MG63 (cell line): ENCODE measurements around the gene LRRC55. TPM values are rescaled to one million over a fixed set of nuclear protein-coding genes. Genes with fewer than 3 reads are reported as not detected.
"Not testable (repeated sequence)": the region's sequence is repeated elsewhere in the genome, so short reads cannot be mapped to it uniquely, and the experiment has no call there.

Experiments
- DNase-seq: peaks from one replicate; pipeline ENCODE4 v3.0.0-alpha.2; 2020
- H3K27me3 ChIP-seq: fragments of 250-450 bp; sonication (Bioruptor Pico); 2 replicates; pipeline ENCODE4 v1.5.1; 2020; ENCODE audit warnings: mild to moderate bottlenecking, moderate library complexity
- H3K36me3 ChIP-seq: fragments of 250-450 bp; sonication (Bioruptor Pico); 2 replicates; pipeline ENCODE4 v1.5.1; 2020; ENCODE audit warnings: mild to moderate bottlenecking, moderate library complexity
- H3K4me3 ChIP-seq: fragments of 250-450 bp; sonication (Bioruptor Pico); 2 replicates; pipeline ENCODE4 v1.5.1; 2020; ENCODE audit warnings: mild to moderate bottlenecking, moderate library complexity
- H3K9me3 ChIP-seq: fragments of 250-450 bp; sonication (Bioruptor Pico); 2 replicates; pipeline ENCODE4 v1.5.1; 2020; ENCODE audit warnings: mild to moderate bottlenecking, moderate library complexity
- total RNA-seq: library from RNA; depleted of rRNA; stranded (reverse); fragments of >200 nt; shearing (Covaris generic); gene quantifications from 2 replicates; pipeline ENCODE4 v1.2.3, GENCODE V29; 2014; ENCODE audit warnings: low replicate concordance

The LRRC55 gene
- total RNA-seq, 1 experiment from 2014 or later: not detected

DNA sequence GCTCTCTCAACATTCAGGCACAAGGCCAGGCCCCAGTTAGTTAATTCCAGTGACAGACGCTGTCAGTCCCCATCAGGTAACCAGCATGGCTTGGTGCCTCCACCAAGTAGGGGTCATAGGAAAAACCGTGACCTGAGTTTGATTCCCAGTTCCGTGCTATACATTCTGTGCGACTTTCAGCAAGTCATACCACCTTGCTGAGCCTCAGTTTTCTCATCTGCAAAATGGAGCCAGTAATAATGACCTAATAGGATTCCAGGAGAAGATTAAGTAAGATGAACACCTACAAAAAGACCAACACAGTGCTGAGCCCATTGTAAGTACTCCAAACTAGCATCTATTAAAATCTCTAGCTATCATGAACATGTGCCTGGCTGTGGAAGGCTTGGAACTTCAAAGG lies 24.8 kb upstream of the LRRC55 start:
- Histone ChIP-seq H3K27me3 (no peaks in the 10 kb centered on the region), H3K4me3 (no peak overlapping the region), H3K9me3 (no peaks in the 10 kb centered on the region), H3K36me3 (no peaks in the 10 kb centered on the region)
- DNase-seq: no peak

DNA sequence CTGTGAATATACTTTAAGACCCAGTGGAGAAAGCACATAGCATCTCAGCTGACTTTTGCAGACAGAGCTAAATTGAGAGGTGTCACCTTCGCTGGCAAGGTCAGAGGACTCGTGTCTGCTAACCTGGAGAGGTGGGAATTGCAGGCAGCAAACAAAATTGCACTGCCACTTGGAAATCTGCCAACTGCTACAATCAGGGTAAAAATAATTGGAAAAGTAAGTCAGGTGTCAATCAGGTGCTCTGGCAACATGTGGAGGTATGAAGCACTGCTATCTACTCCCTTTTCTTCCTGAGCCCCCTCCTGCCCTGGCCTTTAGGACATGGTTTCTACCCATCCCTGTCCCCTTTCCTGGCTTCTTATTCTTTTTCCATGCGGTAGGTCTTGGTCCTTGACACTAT lies 24.1 kb upstream of the LRRC55 start:
- H3K27me3 ChIP-seq: no peaks in the 10 kb centered on the region
- H3K36me3 ChIP-seq: no peaks in the 10 kb centered on the region
- DNase-seq: no peak
- H3K4me3 ChIP-seq: no peak overlapping the region
- no peaks in the 10 kb centered on the region for H3K9me3 ChIP-seq

DNA sequence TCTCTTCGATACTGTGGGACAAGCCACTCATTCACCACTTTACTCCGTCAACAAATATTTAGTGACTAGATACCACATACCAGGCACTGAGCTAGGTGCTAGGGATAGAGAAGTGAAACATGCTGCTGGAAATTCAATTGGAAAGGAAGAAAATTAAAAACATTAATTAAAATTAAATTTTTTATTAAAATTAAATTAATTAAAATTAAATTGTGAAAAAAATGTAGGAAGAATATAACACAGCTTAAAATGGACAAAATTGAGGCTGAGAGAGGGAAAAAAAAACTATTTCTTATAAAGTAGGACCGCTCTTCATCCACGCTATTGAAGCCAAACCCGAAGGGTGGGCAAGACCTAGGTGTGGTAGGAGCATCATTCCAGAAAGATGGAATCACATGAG lies 23.6 kb upstream of the LRRC55 start:
- no peak for DNase-seq

DNA sequence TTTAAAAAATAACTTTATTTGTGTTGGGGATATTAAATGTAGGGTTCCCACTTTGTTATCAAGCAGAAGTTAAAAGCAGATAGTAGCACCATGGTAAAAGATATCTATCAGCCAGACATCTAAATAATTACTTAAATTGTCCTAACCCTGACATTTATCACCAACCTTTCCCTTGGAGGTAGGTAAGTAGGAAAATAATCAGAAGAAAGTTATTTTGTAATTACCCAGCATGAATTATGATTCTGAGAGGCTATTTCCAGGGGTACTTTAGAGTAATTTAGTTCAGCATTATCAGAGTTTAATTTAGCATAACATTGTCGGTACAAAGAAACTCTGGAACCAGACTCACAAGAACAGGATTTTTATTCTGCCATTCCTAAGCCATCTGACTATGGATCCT lies 23.2 kb upstream of the LRRC55 start:
- DNase-seq: no peak
- H3K9me3 ChIP-seq: no peaks in the 10 kb centered on the region
- no peaks in the 10 kb centered on the region for H3K36me3 ChIP-seq
- H3K27me3 ChIP-seq: no peaks in the 10 kb centered on the region
- H3K4me3 ChIP-seq: no peak overlapping the region

More for the DNA sequence above, 23.6 kb upstream of the LRRC55 start:
- H3K36me3 ChIP-seq: no peaks in the 10 kb centered on the region
- no peak overlapping the region for H3K4me3 ChIP-seq
- H3K9me3 ChIP-seq: no peaks in the 10 kb centered on the region
- no peaks in the 10 kb centered on the region for H3K27me3 ChIP-seq

DNA sequence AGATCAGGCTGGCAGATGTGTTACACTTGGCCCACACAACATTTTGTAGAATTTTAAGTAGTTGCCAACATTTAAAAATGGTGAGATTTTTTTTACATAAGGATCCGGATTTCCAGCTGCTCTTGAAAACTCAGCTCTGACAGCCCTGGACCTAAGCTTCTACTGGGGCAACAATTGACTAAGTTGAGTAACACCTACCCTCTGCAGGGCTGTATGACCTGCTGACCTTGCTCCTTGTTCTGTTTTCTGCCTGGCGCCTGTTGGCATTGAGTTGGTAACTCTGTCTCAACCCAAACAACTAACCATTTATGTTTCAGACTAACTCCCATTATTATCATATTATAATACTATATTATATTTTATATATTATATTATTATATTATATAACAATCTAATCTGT lies 21.1 kb upstream of the LRRC55 start:
- H3K9me3 ChIP-seq: no peaks in the 10 kb centered on the region
- no peak for DNase-seq
- no peaks in the 10 kb centered on the region for H3K27me3 ChIP-seq
- no peak overlapping the region for H3K4me3 ChIP-seq
- H3K36me3 ChIP-seq: no peaks in the 10 kb centered on the region

DNA sequence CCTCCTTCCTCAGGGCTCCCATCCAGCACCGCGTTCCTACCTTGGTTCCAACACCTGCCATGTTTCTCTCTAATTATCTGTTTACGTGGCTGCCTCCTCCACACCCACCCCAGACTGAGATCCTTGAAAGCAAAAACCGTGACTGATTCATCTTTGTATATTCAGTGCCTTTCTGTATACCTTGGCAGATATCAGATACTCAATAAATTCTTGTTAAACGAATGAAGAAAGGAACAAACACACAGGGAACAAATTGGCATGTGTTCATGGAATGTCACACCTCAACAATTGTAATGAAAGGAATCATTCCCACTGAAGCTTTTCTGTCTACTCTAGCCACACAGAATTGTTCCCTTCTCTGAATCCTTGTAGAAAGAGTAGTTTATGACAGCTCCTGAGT lies 20.4 kb upstream of the LRRC55 start:
- DNase-seq: no peak
- Histone ChIP-seq H3K36me3 (no peaks in the 10 kb centered on the region), H3K27me3 (no peaks in the 10 kb centered on the region), H3K9me3 (no peaks in the 10 kb centered on the region), H3K4me3 (no peak overlapping the region)

DNA sequence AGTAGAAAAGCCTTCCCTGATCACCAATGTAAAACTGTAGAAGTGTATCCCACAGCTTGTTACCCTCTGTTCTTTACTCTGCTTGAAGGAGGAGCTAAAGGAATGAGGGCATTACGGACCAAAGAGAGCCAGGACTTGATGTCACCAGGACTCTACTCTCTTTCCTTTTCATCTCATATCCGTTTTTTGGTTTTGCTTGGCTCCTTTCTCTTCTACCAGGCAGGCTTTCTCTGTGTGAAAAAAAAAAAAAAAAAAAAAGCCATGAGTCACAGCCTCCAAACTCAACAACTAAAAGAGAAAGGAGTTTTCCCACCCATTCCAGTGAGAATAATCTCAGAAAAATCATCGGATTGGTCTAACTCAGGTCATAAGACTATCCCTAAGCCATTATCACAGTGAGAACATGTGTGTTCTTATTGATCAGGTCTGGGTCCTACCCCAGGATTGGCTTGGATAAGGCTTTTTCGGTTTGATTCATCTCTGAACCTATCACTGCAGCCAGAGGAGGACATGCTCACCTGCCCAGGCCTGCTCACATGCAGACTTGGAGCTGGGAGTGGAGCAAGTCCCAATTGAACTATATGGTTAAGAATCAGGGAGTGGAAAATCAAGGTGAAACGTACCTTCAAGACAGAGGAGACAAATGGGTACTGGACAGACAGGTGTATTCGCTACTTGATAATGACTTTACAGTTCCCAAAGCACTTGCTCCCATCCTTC lies 19.4 kb upstream of the LRRC55 start:
- DNase-seq: no peak
- Histone ChIP-seq H3K36me3 (no peaks in the 10 kb centered on the region), H3K4me3 (no peak overlapping the region), H3K9me3 (no peaks in the 10 kb centered on the region), H3K27me3 (no peaks in the 10 kb centered on the region)

DNA sequence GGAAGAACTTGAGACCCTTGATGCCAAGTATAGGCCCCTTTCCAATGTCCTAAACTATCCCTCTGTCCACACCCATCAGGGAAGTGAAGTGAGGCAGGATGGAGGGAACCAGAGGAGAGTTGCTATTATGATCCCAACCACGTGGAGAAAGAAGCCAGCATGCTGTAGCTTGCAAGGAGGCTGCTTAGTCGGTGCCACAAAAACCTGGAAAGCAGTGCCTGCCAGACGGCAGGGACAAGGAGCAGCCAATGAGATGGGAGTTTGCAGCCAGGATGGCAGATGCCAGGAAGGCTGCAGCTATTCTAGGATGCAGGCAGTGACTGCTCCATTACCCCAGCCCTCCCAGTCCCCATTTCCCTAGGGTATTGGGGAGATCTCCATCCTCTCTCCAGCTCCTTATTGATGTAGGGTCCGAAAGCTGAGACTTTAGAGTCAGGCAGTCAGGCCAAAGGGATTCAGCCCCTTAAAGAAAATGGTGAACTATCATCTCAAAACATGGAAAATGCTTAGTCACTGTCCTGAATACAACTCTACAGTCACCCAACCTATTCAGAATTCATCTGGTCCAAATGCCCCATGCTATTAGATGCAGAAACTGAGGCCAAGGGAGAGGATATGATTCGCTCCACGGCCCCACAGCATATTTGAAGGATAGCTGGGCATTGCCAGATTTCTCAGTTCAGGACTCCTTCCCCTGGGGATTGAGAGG lies 18.4 kb upstream of the LRRC55 start:
- Histone ChIP-seq H3K4me3 (no peak overlapping the region), H3K36me3 (no peaks in the 10 kb centered on the region), H3K9me3 (no peaks in the 10 kb centered on the region), H3K27me3 (no peaks in the 10 kb centered on the region)
- DNase-seq: no peak

DNA sequence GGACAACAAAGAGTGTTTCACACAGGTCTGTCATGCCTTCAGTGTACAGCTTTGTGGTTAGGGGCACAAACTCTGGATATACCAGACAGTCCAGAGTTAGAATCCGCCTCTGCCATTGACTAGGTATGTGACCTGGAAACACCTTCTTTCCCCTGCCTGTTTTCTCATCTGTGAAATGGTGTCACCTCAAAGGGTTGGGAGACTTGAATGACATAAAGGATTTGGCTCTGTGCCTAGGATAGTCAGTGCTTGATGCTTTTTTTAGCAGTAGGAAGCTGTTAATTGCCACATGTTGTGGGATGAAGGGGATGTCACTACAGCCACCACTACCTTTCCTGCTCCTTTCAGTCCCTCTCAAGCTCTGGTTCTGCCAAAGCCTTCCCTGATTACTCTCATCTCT lies 17.4 kb upstream of the LRRC55 start:
- H3K27me3 ChIP-seq: no peaks in the 10 kb centered on the region
- no peaks in the 10 kb centered on the region for H3K36me3 ChIP-seq
- no peaks in the 10 kb centered on the region for H3K9me3 ChIP-seq
- H3K4me3 ChIP-seq: no peak overlapping the region
- no peak for DNase-seq

DNA sequence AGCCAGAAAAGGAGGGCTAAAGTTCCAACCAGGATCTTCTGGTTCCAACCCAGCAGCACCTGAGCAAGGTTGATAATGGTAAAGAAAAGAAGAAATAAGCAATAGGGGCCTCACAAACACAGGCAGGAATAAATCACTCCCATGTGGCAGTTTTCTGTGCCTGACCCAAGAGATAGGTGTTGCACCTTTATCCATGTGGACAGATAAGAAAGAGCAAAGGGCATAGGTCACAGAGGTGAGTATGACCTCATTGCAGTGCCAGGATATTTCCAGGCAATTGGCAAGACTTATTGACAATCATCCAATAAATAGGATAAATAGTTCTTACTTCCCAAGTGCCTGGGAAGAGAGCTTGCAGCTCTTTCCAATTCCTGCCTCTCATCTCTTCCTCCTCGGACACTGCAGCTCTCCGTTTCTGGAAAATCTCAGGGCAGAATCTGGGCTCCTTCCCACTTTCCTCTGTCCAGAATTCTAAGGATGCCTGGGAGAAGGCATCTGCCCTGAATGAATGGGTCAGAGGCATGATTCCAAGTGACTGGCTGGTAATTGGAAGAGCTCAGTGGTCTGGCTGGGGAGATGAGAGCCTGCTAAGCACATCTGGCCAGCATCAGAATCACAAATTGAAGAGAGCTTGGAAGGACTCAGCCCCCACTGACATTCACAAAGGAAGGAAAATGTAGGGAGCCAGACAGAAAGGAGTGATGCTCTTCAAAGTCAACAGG lies 14.5 kb upstream of the LRRC55 start:
- no peaks in the 10 kb centered on the region for H3K9me3 ChIP-seq
- H3K4me3 ChIP-seq: no peak overlapping the region
- no peak for DNase-seq
- no peaks in the 10 kb centered on the region; the same call in 1 of the 2 replicates for H3K27me3 ChIP-seq
- H3K36me3 ChIP-seq: no peaks in the 10 kb centered on the region

DNA sequence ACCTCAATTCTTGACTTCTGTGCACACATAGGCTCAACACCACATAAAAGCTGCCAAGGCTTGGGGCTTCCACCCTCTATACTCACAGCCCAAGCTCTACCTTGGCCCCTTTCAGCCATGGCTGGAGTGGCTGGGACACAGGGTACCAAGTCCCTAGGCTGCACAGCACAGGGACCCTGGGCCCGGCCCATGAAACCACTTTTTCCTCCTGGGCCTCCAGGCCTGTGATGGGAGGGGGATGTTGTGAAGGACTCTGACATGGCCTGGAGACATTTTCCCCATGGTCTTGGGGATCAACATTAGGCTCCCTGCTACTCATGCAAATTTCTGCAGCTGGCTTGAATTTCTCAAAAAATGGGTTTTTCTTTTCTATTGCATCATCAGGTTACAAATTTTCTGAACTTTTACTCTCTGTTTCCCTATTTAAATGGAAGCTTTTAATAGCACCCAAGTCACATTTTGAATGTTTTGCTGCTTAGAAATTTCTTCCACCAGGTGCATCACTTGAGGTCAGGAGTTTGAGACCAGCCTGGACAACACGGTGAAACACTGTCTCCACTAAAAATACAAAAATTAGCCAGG lies 11.9 kb upstream of the LRRC55 start:
- H3K36me3 ChIP-seq, H3K27me3 ChIP-seq, H3K9me3 ChIP-seq, DNase-seq, H3K4me3 ChIP-seq: not testable (repeated sequence)

DNA sequence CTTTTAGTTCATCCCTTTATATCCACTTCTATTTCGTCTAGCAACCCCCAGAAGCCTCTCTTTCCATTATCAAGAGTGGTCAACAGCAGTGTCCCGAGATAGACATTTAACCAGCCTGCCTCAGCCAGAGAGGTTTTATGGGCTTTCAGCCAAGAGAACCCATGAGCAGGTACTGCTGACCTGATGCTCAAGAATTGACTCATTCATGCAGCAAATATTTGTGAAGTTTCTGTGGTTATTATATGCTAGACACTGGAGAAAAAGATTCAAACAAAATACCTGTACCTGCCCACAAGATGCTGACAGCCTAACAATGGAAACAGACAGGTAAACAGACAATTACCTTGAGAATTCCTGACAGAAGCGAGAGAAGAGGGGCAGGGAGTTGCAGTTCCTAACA lies 9.7 kb upstream of the LRRC55 start:
- H3K27me3 ChIP-seq: peaks cover 7% of the 10 kb centered on the region
- no peak overlapping the region for H3K4me3 ChIP-seq
- DNase-seq: no peak

DNA sequence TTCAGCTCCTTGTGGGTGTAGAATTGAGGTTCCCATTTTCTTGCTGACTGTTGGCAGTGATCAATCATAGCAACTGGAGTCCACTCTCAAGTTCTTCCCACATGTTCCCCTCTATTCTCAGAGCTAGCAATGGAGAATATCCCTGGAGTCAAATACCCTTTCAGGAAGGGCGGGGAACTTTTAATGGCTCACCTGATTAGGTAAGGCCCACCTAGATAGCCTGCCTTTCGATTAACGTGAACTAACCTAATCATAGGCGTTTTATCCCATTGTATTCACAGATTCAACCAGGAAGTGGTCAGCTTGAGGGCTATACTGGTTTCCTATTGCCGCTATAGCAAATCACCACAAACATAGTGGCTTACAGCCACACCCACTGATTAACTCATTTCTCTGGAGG lies 7.1 kb upstream of the LRRC55 start:
- Histone ChIP-seq H3K9me3 (no peaks in the 10 kb centered on the region), H3K27me3 (peaks cover 7% of the 10 kb centered on the region), H3K36me3 (no peaks in the 10 kb centered on the region), H3K4me3 (no peak overlapping the region)
- DNase-seq: no peak

More for the DNA sequence above, 9.7 kb upstream of the LRRC55 start:
- Histone ChIP-seq H3K9me3 (no peaks in the 10 kb centered on the region), H3K36me3 (no peaks in the 10 kb centered on the region)

DNA sequence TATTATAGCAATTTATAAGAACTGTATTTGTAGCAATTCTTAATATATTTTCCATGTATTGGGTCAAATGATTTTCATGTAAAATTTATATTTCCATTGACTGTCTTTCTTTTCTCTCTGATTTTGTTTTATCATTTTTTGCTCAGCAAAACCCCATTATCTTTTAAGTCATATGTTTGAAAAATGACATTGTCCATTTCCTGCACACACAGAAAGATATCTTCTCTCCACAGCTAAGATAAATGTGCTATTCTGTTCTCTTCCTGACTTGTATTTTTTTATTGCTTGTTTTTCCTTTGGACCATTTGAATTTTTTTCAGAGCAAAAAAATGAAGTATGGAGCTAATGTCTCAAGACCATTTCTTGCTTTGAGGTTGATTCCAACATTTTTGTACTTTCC lies 6.3 kb upstream of the LRRC55 start:
- H3K4me3 ChIP-seq: no peak overlapping the region
- no peak for DNase-seq
- H3K36me3 ChIP-seq: no peaks in the 10 kb centered on the region
- no peaks in the 10 kb centered on the region for H3K9me3 ChIP-seq
- peaks cover 7% of the 10 kb centered on the region for H3K27me3 ChIP-seq

DNA sequence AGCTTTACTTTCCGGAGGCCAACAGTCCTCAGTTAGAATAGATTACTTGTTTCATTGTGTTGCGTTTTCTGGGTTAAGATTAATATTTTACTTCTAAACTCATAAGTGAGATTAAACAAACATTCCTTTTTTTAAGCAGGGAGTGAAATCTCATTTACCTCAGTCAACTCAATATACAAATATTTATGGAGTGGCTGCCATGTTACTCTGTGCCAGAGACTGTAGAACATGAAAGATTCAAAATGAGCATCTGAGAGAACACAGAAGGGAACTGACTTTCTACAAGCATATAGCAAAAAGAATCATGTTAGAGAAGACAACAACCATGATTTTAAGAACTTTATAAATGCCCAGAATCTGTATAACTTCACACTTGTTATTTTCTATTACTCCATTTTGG lies 3.4 kb upstream of the LRRC55 start:
- Histone ChIP-seq H3K36me3 (no peaks in the 10 kb centered on the region), H3K9me3 (no peaks in the 10 kb centered on the region), H3K27me3 (peaks cover 7% of the 10 kb centered on the region; the same call in 1 of the 2 replicates), H3K4me3 (no peak overlapping the region)
- no peak for DNase-seq

DNA sequence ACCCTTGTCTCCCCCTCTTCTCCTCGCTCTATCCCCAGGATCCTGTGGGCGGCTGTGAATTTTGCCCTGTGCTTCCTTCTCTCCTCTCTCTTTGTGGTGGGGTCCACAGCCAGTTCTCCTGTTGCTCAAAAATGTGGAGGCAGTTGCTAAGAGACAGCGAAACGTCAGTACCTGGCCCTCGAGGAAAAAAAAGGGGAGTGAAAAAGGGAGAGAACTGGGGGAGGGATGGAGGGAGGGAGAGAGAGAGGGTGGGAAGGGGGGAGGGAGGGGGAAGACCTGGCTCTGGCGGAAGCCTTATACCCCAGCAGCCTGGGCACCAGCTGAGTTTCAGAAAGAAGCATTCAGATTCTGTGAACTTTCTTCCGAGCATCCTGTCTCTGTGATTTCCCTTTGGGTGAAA lies 2.1 kb upstream of the LRRC55 start:
- H3K36me3 ChIP-seq: no peaks in the 10 kb centered on the region
- H3K9me3 ChIP-seq: no peaks in the 10 kb centered on the region
- 0 out of 2 replicates have a peak, but pooled peaks cover 4% of the 10 kb centered on the region for H3K27me3 ChIP-seq
- no peak overlapping the region for H3K4me3 ChIP-seq
- no peak for DNase-seq

DNA sequence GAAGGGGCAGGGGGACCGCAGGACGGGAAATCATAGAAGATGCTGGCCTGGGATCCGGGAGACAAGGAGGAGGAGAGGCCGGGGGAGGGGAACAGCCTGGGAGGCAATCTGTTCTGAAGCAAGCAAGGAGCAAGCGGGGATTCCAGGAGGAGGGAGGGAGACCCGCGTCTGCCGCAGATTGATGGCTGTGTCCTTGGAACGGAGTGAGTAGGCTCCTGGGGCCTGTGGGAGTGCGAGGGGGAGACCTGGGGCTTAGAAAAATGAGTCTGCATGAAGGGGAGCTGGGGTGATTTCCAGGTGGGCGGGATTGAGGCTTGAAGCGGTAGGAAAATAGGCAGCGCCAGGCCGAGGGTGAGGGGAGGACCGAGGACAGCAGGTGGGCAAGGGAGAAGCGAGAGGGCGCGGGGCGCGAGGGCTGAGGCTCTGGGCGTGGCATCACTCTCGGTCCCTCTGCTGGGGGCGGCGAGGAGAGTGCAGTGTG lies 1.6 kb upstream of the LRRC55 start:
- Histone ChIP-seq H3K4me3 (no peak overlapping the region), H3K9me3 (no peaks in the 10 kb centered on the region), H3K36me3 (no peaks in the 10 kb centered on the region), H3K27me3 (0 out of 2 replicates have a peak, but pooled peaks cover 2% of the 10 kb centered on the region)
- DNase-seq: no peak
